PFSK-1 (cell line): ENCODE data around the gene S100A9.

Source experiments
- POLR2AphosphoS5 ChIP-seq: IDR thresholded peaks from 2 replicates; pipeline ENCODE4 v1.6.1; 2012; ENCODE audit warnings: low read depth, mild to moderate bottlenecking, control low read depth, low read length, moderate library complexity
- SIN3A ChIP-seq: IDR thresholded peaks from 2 replicates; pipeline ENCODE4 v1.6.1; 2012; ENCODE audit warnings: mild to moderate bottlenecking, low read length, moderate library complexity, borderline replicate concordance; ENCODE audit not compliant: insufficient read depth
- TAF1 ChIP-seq: IDR thresholded peaks from 2 replicates; pipeline ENCODE4 v1.6.1; 2012; ENCODE audit warnings: low read length, control low read depth, borderline replicate concordance; ENCODE audit not compliant: insufficient read depth
- TF ChIP-seq, protein P1 (sequence below), 2 experiments: IDR thresholded peaks; 2 replicates each; pipeline versions ENCODE4 v1.6.1 to v1.8.0; 2011 to 2012; ENCODE audit warnings: low read depth in 2 of 2, low read length in 2 of 2, control low read depth in 1 of 2, inconsistent platforms in 1 of 2, mild to moderate bottlenecking in 1 of 2, moderate library complexity in 1 of 2; ENCODE audit not compliant: insufficient read depth in 1 of 2

DNA sequence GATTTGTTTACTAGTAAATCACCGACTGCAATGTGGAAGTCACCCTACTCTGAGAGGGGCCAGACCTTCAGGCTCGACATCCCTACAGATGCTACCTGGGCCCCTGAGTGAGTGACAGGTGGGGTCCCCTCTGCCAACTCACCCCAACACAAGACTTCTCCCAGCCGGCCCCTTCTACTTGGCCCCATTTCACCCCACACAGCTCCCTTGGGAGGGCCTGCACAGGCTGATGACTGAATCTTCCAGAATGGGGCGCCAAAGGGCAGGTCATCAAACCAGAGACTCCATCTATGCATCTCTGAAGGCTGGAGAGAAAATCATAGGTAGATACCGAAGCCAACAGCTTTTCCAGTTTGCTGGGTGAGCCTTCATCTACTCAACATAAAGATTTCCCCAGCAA is 42.6 kb downstream of the S100A9 start:
- no peak for TF ChIP-seq POLR2AphosphoS5
- no peak for TF ChIP-seq TAF1
- no peak for TF ChIP-seq SIN3A
- TF ChIP-seq, protein P1, sequence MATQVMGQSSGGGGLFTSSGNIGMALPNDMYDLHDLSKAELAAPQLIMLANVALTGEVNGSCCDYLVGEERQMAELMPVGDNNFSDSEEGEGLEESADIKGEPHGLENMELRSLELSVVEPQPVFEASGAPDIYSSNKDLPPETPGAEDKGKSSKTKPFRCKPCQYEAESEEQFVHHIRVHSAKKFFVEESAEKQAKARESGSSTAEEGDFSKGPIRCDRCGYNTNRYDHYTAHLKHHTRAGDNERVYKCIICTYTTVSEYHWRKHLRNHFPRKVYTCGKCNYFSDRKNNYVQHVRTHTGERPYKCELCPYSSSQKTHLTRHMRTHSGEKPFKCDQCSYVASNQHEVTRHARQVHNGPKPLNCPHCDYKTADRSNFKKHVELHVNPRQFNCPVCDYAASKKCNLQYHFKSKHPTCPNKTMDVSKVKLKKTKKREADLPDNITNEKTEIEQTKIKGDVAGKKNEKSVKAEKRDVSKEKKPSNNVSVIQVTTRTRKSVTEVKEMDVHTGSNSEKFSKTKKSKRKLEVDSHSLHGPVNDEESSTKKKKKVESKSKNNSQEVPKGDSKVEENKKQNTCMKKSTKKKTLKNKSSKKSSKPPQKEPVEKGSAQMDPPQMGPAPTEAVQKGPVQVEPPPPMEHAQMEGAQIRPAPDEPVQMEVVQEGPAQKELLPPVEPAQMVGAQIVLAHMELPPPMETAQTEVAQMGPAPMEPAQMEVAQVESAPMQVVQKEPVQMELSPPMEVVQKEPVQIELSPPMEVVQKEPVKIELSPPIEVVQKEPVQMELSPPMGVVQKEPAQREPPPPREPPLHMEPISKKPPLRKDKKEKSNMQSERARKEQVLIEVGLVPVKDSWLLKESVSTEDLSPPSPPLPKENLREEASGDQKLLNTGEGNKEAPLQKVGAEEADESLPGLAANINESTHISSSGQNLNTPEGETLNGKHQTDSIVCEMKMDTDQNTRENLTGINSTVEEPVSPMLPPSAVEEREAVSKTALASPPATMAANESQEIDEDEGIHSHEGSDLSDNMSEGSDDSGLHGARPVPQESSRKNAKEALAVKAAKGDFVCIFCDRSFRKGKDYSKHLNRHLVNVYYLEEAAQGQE (IDR thresholded peaks at IDR 0.05; ENCODE audit: insufficient read depth in 1 of 2, low read depth in 2 of 2, low read length in 2 of 2): no peak
